Osteoblast (primary cell): Measurements from ENCODE around the gene ANKRD31. TPM values are rescaled to one million over a fixed set of nuclear protein-coding genes. Genes with fewer than 3 reads are reported as not detected.
"Not testable (repeated sequence)": the region's sequence is repeated elsewhere in the genome, so short reads cannot be mapped to it uniquely, and the experiment has no call there.

Experiments
- DNase-seq: peaks from one replicate; pipeline ENCODE4 v3.0.0; 2011; ENCODE audit warnings: low spot score, mixed read lengths; ENCODE audit not compliant: insufficient read length; ENCODE audit errors: missing footprints
- H2AFZ ChIP-seq: 2 replicates; pipeline ENCODE4 v1.6.0; 2011; ENCODE audit warnings: mild to moderate bottlenecking, low read length
- H3K27ac ChIP-seq: 2 replicates; pipeline ENCODE4 v1.5.1; 2011; ENCODE audit warnings: mild to moderate bottlenecking, low read depth, low read length, moderate library complexity
- H3K27me3 ChIP-seq: 2 replicates; pipeline ENCODE4 v1.6.0; 2012; ENCODE audit warnings: mild to moderate bottlenecking, control low read depth, inconsistent platforms, low read length, moderate library complexity; ENCODE audit not compliant: insufficient read depth
- H3K36me3 ChIP-seq: 2 replicates; pipeline ENCODE4 v1.5.1; 2011; ENCODE audit warnings: mild to moderate bottlenecking, low read length, control low read depth, moderate library complexity; ENCODE audit not compliant: insufficient read depth
- H3K4me1 ChIP-seq: 2 replicates; pipeline ENCODE4 v1.5.1; 2011; ENCODE audit warnings: mild to moderate bottlenecking, low read length, control low read depth, moderate library complexity; ENCODE audit not compliant: insufficient read depth
- H3K4me2 ChIP-seq: 2 replicates; pipeline ENCODE4 v1.6.0; 2011; ENCODE audit warnings: mild to moderate bottlenecking, low read length; ENCODE audit not compliant: insufficient read depth
- H3K4me3 ChIP-seq: fragments of 200-600 bp; sonication (generic); 3 replicates; pipeline ENCODE4 v1.5.1; 2012; ENCODE audit warnings: mild to moderate bottlenecking, low read length, inconsistent platforms; ENCODE audit not compliant: insufficient read depth
- H3K79me2 ChIP-seq: 2 replicates; pipeline ENCODE4 v1.6.0; 2012; ENCODE audit warnings: mild to moderate bottlenecking, low read length, control low read depth, inconsistent platforms; ENCODE audit not compliant: insufficient read depth
- H3K9me3 ChIP-seq: 2 replicates; pipeline ENCODE4 v1.5.1; 2011; ENCODE audit warnings: low read depth, low read length, control low read depth
- H4K20me1 ChIP-seq: 2 replicates; pipeline ENCODE4 v1.6.0; 2012; ENCODE audit warnings: mild to moderate bottlenecking, low read length, control low read depth; ENCODE audit not compliant: insufficient read depth
- total RNA-seq: library from RNA; depleted of rRNA; stranded (reverse); fragments of >200 nt; gene quantifications from 2 replicates; pipeline ENCODE4 v1.2.3, GENCODE V29; 2012
- TF ChIP-seq, protein P1 (sequence below): IDR thresholded peaks from 2 replicates; pipeline ENCODE4 v1.5.1; 2011; ENCODE audit warnings: mild to moderate bottlenecking, low read depth, low read length, moderate library complexity; ENCODE audit errors: extremely low read depth

ANKRD31 gene
- total RNA-seq, 1 donor = 0.36 TPM

DNA sequence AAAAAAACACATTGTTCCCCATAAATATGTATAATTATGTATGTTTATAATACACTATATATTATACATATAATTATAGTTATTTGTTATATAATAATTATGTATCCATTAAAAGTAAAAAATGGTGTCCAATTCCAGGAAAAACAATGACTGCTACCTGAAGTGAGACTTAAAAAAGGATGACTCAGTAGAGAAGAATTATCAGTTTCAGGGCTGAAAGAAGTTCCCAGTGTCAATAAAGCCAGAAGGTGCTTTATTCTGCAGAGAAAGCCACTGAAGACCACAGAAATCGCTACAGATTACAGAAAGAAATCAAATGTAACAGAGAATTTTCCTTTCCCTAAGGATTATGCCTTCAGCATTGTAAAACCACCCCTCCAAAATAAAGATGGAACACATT is 50.9 kb downstream of the ANKRD31 start:
- TF ChIP-seq, protein P1, sequence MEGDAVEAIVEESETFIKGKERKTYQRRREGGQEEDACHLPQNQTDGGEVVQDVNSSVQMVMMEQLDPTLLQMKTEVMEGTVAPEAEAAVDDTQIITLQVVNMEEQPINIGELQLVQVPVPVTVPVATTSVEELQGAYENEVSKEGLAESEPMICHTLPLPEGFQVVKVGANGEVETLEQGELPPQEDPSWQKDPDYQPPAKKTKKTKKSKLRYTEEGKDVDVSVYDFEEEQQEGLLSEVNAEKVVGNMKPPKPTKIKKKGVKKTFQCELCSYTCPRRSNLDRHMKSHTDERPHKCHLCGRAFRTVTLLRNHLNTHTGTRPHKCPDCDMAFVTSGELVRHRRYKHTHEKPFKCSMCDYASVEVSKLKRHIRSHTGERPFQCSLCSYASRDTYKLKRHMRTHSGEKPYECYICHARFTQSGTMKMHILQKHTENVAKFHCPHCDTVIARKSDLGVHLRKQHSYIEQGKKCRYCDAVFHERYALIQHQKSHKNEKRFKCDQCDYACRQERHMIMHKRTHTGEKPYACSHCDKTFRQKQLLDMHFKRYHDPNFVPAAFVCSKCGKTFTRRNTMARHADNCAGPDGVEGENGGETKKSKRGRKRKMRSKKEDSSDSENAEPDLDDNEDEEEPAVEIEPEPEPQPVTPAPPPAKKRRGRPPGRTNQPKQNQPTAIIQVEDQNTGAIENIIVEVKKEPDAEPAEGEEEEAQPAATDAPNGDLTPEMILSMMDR = no peak
- Histone ChIP-seq H4K20me1 (no peaks in the 10 kb centered on the region), H3K79me2 (no peaks in the 10 kb centered on the region), H3K4me3 (no peak overlapping the region), H3K27ac (no peak overlapping the region), H3K4me1 (no peaks in the 10 kb centered on the region), H3K4me2 (no peak overlapping the region), H3K36me3 (no peaks in the 10 kb centered on the region), H3K9me3 (no peaks in the 10 kb centered on the region), H2AFZ (no peak overlapping the region), H3K27me3 (no peaks in the 10 kb centered on the region)
- no peak for DNase-seq

DNA sequence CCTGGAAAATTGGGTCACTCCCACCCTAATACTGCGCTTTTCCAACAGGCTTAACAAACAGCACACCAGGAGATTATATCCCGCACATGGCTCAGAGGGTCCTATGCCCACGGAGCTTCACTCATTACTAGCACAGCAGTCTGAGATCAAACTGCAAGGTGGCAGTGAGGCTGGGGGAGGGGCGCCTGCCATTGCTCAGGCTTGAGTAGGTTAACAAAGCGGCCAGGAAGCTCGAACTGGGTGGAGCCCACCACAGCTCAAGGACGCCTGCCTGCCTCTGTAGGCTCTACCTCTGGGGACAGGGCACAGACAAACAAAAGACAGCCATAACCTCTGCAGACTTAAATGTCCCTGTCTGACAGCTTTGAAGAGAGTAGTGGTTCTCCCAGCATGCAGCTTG is 60.7 kb downstream of the ANKRD31 start:
- not testable (repeated sequence) for H3K4me2 ChIP-seq, H3K9me3 ChIP-seq, H2AFZ ChIP-seq, H3K4me3 ChIP-seq, H4K20me1 ChIP-seq, H3K79me2 ChIP-seq, H3K27me3 ChIP-seq, DNase-seq, H3K36me3 ChIP-seq, H3K27ac ChIP-seq, H3K4me1 ChIP-seq

DNA sequence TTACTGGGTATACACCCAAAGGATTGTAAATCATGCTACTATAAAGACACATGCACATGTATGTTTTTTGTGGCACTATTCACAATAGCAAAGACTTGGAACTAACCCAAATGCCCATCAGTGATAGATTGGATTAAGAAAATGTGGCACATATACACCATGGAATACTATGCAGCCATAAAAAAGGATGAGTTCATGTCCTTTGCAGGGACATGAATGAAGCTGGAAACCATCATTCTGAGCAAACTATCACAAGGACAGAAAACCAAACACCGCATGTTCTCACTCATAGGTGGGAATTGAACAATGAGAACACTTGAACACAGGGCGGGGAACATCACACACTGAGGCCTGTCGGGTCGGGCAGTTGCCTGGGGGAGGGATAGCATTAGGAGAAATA is 61.8 kb downstream of the ANKRD31 start:
- DNase-seq, H2AFZ ChIP-seq, H3K36me3 ChIP-seq, H3K4me1 ChIP-seq, H4K20me1 ChIP-seq, H3K27ac ChIP-seq, H3K9me3 ChIP-seq, H3K4me2 ChIP-seq, H3K27me3 ChIP-seq, H3K79me2 ChIP-seq, H3K4me3 ChIP-seq: not testable (repeated sequence)

DNA sequence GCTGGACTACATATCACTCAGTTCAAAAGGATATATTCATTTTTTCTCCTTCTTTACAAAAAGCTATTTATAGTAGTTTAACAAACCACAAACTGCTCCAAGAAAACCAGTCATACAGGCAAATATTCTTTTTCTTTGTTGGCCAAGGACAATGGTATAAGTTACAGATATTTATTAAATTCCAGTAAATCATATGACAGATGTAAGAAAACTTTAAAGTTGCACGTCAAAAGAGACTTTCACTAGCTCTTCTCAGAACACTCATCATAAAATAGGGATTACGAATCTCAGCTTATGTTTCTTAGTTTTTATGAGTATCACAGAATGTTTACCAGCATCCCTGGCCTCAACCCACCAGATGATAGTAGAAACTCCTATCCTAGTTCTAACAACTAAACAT is 67.2 kb downstream of the ANKRD31 start:
- peak; percentile 3 for DNase-seq
- H3K36me3 ChIP-seq = no peaks in the 10 kb centered on the region
- TF ChIP-seq, protein P1 = no peak
- H3K79me2 ChIP-seq = no peaks in the 10 kb centered on the region
- no peaks in the 10 kb centered on the region for H4K20me1 ChIP-seq
- no peaks in the 10 kb centered on the region for H3K9me3 ChIP-seq
- no peaks in the 10 kb centered on the region for H3K27me3 ChIP-seq
- no peak overlapping the region for H3K4me2 ChIP-seq
- no peak overlapping the region for H2AFZ ChIP-seq
- no peak overlapping the region for H3K4me3 ChIP-seq
- H3K4me1 ChIP-seq = no peaks in the 10 kb centered on the region
- no peak overlapping the region for H3K27ac ChIP-seq

DNA sequence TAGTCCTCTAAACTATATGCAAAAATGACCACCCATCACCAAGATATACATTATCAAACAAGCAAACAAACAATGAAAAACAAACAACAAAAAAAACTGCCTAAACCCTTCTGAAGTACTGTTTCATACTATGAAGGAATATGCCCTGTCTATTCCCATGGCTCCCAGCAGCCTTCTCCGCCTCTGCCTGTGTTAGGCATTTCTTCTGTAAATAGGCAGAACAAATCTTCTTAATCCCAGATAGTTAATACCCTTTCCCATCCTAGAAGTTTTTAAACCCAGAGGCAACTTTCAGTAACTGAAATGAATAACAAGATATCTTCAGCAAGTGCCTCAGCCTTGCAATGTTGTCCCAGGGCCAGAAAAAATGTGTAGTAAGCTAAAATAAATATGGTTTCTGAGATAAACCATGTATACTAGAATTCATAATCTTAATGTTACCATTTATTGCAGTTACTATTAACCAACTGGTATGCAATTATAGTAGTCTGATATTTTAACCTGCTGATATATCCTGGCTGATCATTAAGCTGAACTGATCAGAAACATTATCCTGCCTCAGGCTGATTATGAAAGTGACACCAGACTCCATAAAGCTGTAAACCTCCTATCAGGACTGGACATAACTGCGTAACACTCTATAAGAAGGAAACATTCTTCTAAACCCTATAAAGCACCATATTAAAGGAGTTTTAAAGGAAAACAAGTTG is 68.5 kb downstream of the ANKRD31 start:
- Histone ChIP-seq H2AFZ (no peak overlapping the region), H3K27ac (no peak overlapping the region), H3K36me3 (no peaks in the 10 kb centered on the region), H3K4me2 (no peak overlapping the region), H3K79me2 (no peaks in the 10 kb centered on the region), H3K4me1 (no peaks in the 10 kb centered on the region), H4K20me1 (no peaks in the 10 kb centered on the region), H3K9me3 (no peaks in the 10 kb centered on the region), H3K27me3 (no peaks in the 10 kb centered on the region), H3K4me3 (no peak overlapping the region)
- DNase-seq = no peak
- TF ChIP-seq, protein P1 = no peak
